Measurements from ENCODE around the gene HLA-DMB.

HLA-DMB gene

GRCh38 chr6:32975886-32976285 is 35.1 kb upstream of the HLA-DMB start:
- H3K4me3 ChIP-seq (ENCODE audit: low read length), result peak overlapping the region; percentile 3
- no peak for DNase-seq (ENCODE audit: low read depth)

GRCh38 chr6:32974541-32975308 is 33.9 kb upstream of the HLA-DMB start:
- DNase-seq (ENCODE audit: low read depth), result no peak
- TF ChIP-seq, protein P1, sequence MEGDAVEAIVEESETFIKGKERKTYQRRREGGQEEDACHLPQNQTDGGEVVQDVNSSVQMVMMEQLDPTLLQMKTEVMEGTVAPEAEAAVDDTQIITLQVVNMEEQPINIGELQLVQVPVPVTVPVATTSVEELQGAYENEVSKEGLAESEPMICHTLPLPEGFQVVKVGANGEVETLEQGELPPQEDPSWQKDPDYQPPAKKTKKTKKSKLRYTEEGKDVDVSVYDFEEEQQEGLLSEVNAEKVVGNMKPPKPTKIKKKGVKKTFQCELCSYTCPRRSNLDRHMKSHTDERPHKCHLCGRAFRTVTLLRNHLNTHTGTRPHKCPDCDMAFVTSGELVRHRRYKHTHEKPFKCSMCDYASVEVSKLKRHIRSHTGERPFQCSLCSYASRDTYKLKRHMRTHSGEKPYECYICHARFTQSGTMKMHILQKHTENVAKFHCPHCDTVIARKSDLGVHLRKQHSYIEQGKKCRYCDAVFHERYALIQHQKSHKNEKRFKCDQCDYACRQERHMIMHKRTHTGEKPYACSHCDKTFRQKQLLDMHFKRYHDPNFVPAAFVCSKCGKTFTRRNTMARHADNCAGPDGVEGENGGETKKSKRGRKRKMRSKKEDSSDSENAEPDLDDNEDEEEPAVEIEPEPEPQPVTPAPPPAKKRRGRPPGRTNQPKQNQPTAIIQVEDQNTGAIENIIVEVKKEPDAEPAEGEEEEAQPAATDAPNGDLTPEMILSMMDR (IDR thresholded peaks at IDR 0.05; ENCODE audit: insufficient read depth, low read depth, low read length, missing control alignments), result no peak

More at GRCh38 chr6:32975886-32976285, 35.1 kb upstream of the HLA-DMB start:
- TF ChIP-seq, protein P1 (IDR thresholded peaks at IDR 0.05; ENCODE audit: insufficient read depth, low read depth, low read length, missing control alignments), result no peak

GRCh38 chr6:32974016-32974333 is 33.1 kb upstream of the HLA-DMB start:
- TF ChIP-seq, protein P1 (IDR thresholded peaks at IDR 0.05; ENCODE audit: insufficient read depth, low read depth, low read length, missing control alignments), result no peak
- H3K4me3 ChIP-seq (ENCODE audit: low read length), result peak overlapping the region; percentile 100
- DNase-seq (ENCODE audit: low read depth), result peak; percentile 55

More at GRCh38 chr6:32974541-32975308, 33.9 kb upstream of the HLA-DMB start:
- H3K4me3 ChIP-seq (ENCODE audit: low read length), result peak overlapping the region; percentile 100

GRCh38 chr6:32973144-32974015 is 32.6 kb upstream of the HLA-DMB start:
- H3K4me3 ChIP-seq (ENCODE audit: low read length), result peak overlapping the region; percentile 100
- DNase-seq (ENCODE audit: low read depth), result peak; percentile 39
- TF ChIP-seq, protein P1 (IDR thresholded peaks at IDR 0.05; ENCODE audit: insufficient read depth, low read depth, low read length, missing control alignments), result no peak

GRCh38 chr6:32972353-32973143 is 31.7 kb upstream of the HLA-DMB start:
- TF ChIP-seq, protein P1 (IDR thresholded peaks at IDR 0.05; ENCODE audit: insufficient read depth, low read depth, low read length, missing control alignments), result no peak
- DNase-seq (ENCODE audit: low read depth), result no peak
- H3K4me3 ChIP-seq (ENCODE audit: low read length), result peak overlapping the region; percentile 100

DNA sequence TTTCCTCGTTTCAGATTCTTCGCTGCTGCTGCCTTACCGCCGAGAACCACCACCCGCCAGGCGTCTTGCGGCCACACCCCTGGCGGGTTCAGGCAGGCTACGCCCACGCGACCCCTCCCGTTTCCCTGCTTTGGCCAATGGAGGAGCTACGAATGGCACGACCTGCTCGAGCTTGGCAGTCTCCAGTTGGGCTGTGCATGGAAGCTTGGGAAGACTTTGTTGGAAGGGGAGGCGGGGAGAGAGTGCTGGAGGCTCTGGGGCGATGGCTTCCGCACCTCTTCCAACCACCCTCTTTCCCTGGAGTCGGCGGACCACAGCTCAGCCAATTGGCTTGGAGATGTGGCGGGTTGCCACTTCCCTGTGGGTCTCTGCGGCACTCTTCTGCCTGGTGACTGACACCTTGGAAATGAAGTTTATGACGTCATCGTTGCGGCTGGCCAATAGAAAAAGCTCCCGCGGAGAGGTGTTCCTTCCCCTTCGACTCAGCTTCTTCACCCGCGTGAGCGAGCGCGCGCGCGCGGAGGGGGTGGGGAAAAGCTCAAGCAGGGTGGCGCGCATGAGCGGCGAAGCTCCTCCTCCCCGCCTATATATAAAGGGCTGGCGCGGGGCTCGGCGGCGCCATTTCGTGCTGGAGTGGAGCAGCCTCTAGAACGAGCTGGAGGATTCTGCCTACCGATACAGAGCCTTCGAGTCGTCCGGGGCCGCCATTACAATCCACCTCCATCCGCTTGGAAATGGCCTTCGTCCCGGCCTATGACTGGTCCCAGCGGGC is 30.9 kb upstream of the HLA-DMB start:
- TF ChIP-seq, protein P1 (IDR thresholded peaks at IDR 0.05; ENCODE audit: insufficient read depth, low read depth, low read length, missing control alignments), result peak; percentile 3
- DNase-seq (ENCODE audit: low read depth), result peak; percentile 100
- H3K4me3 ChIP-seq (ENCODE audit: low read length), result peak overlapping the region; percentile 100

Data from epithelial cell of esophagus (primary cell).